Measurements from ENCODE around the gene CRYBB3. TPM values are rescaled to one million over a fixed set of nuclear protein-coding genes. Genes with fewer than 3 reads are reported as not detected.

CRYBB3 gene
- total RNA-seq, 1 experiment from 2014 or later: 0.39 TPM

- no peak overlapping the region; the same call in 1 of the 2 replicates for H2BK15ac ChIP-seq (ENCODE audit: low read depth, low read length)
- no peaks in the 10 kb centered on the region for H3K27me3 Mint-ChIP-seq (ENCODE audit: low read depth)
- no peak overlapping the region for H4K5ac ChIP-seq (ENCODE audit: insufficient read length, low read depth, low read length)
- no peak overlapping the region for H3K27ac Mint-ChIP-seq
- no peaks in the 10 kb centered on the region for H3K79me1 ChIP-seq (ENCODE audit: insufficient read depth, low read depth, low read length, poor library complexity, severe bottlenecking)
- no CpG with 5 or more reads among the region's 12 CpGs for WGBS (ENCODE audit: extremely low coverage, insufficient read length, low lambda C conversion rate)
- H3K18ac ChIP-seq (ENCODE audit: insufficient read length, low read depth, low read length): no peak overlapping the region
- H3K9me3 ChIP-seq (ENCODE audit: control insufficient read depth, low read depth, low read length): no peaks in the 10 kb centered on the region
- H4K8ac ChIP-seq (replicated peaks; ENCODE audit: insufficient read length, low read depth, low read length): no peak overlapping the region
- no peak overlapping the region for H3K27ac ChIP-seq (ENCODE audit: insufficient read length, low read depth, low read length)
- H3K79me2 ChIP-seq (ENCODE audit: insufficient read depth, low read length): no peaks in the 10 kb centered on the region
- peak overlapping the region; percentile 18; the same call in 1 of the 2 replicates for H3K14ac ChIP-seq (ENCODE audit: insufficient read depth, low read length)
- H3K23ac ChIP-seq (ENCODE audit: insufficient read length, low read depth, low read length): no peak overlapping the region
- peaks cover 0 to 3% of the 10 kb centered on the region in 2 experiments; a peak in 3 of 5 replicates for H3K9me3 Mint-ChIP-seq
- H2AFZ ChIP-seq (ENCODE audit: low read length): no peak overlapping the region
- H2BK12ac ChIP-seq (ENCODE audit: insufficient read length, low read depth, low read length): no peak overlapping the region
- no peaks in the 10 kb centered on the region for H3K4me1 Mint-ChIP-seq
- no peaks in the 10 kb centered on the region for H3K23me2 ChIP-seq (ENCODE audit: insufficient read length, low read depth, low read length, poor library complexity, severe bottlenecking)
- no peak overlapping the region for H2AK5ac ChIP-seq (ENCODE audit: insufficient read length, low read length)
- peaks cover 18 to 39% (median 37%) of the 10 kb centered on the region in 3 experiments; a peak in 6 of 7 replicates for H3K36me3 Mint-ChIP-seq (ENCODE audit: insufficient read depth in 1 of 3, low read depth in 3 of 3)
- H4K91ac ChIP-seq (ENCODE audit: insufficient read length, low read depth, low read length): no peak overlapping the region
- H3K4me2 ChIP-seq (ENCODE audit: insufficient read depth, insufficient read length, low read length): no peak overlapping the region
- H2BK20ac ChIP-seq (ENCODE audit: low read depth, low read length, poor library complexity, severe bottlenecking): no peak overlapping the region
- no peak for DNase-seq
- no peaks in the 10 kb centered on the region for H3K27me3 ChIP-seq (ENCODE audit: insufficient read depth, low read length)
- H3K4me3 Mint-ChIP-seq: no peak overlapping the region
- H3K4ac ChIP-seq (ENCODE audit: low read depth, low read length): no peak overlapping the region
- no peak overlapping the region for H3T11ph ChIP-seq (ENCODE audit: low read length)
- no peaks in the 10 kb centered on the region for H4K20me1 ChIP-seq (ENCODE audit: control insufficient read depth, insufficient read depth, insufficient read length)
- H3K4me1 ChIP-seq (ENCODE audit: insufficient read depth, low read length): no peaks in the 10 kb centered on the region
- no peak overlapping the region for H3K56ac ChIP-seq (ENCODE audit: insufficient read length, low read depth, low read length)
- TF ChIP-seq CTCF (conservative IDR thresholded peaks at IDR 0.05): no peak
- H2BK120ac ChIP-seq (ENCODE audit: low read depth, low read length, poor library complexity, severe bottlenecking): no peak overlapping the region
- no peak overlapping the region for H3K9ac ChIP-seq (ENCODE audit: extremely low read depth, insufficient read length, low read length)
- H2BK5ac ChIP-seq (ENCODE audit: insufficient read length, low read length): peak overlapping the region; percentile 20
Measured at GRCh38 chr22:25192406-25192805, 7.3 kb upstream of the CRYBB3 start.

All from H9 (cell line).